Adrenal gland (tissue), 12 donors: ENCODE data around the gene NR6A1. TPM values are rescaled to one million over a fixed set of nuclear protein-coding genes. Genes with fewer than 3 reads are reported as not detected.

Experiments used
- DNase-seq, 7 donors: peaks; one replicate each; pipeline ENCODE4 v3.0.0-alpha.2; 2019 to 2020
- H3K27ac ChIP-seq, 5 donors: fragments of 200-600 bp; sonication (generic) in 4 of 5; 1 replicate in 3 of 5; 2 replicates in 2 of 5; pipeline versions ENCODE4 v1.5.1 to v1.8.0; 2016 to 2020; ENCODE audit warnings: mild to moderate bottlenecking in 1 of 5
- H3K27me3 ChIP-seq: fragments of 200-600 bp; 2 replicates; pipeline ENCODE4 v1.8.0; 2021
- H3K36me3 ChIP-seq, 2 donors: fragments of 200-600 bp; replicated peaks in 1 of 2; 1 replicate in 1 of 2; 2 replicates in 1 of 2; pipeline versions ENCODE4 v1.5.1 to v1.8.0; 2018 to 2022
- H3K4me1 ChIP-seq, 2 donors: fragments of 200-600 bp; replicated peaks in 1 of 2; 1 replicate in 1 of 2; 2 replicates in 1 of 2; pipeline versions ENCODE4 v1.5.1 to v1.8.0; 2018 to 2021
- H3K4me3 ChIP-seq, 4 donors: fragments of 200-600 bp; sonication (generic) in 3 of 4; one replicate each; pipeline ENCODE4 v1.5.1; 2016 to 2018
- H3K9me3 ChIP-seq, 3 donors: fragments of 200-600 bp; sonication (generic) in 1 of 3; replicated peaks in 1 of 3; 1 replicate in 2 of 3; 2 replicates in 1 of 3; pipeline versions ENCODE4 v1.5.1 to v1.8.0; 2016 to 2021
- CTCF ChIP-seq, 6 experiments: fragments of 450-650 bp in 4 of 6; fragments of 200-600 bp in 2 of 6; sonication (generic) in 1 of 6; IDR thresholded peaks; 1 replicate in 5 of 6; 2 replicates in 1 of 6; pipeline versions ENCODE4 v1.5.1 to v1.8.0; 2016 to 2021; ENCODE audit warnings: antibody characterized with exemption in 6 of 6, mild to moderate bottlenecking in 2 of 6, moderate library complexity in 1 of 6
- POLR2A ChIP-seq, 2 donors: fragments of 450-650 bp; IDR thresholded peaks; one replicate each; pipeline ENCODE4 v1.6.1; 2017; ENCODE audit warnings: antibody characterized with exemption in 2 of 2, mild to moderate bottlenecking in 2 of 2, moderate library complexity in 1 of 2
- WGBS, 4 donors: extraction: QIAGEN DNeasy Blood & Tissue Kit in 2 of 4; methylation state at CpG; one replicate each; pipeline versions ENCODE4 v1.1.5 to v1.1.7; 2013 to 2017; 5-methylcytosine and 5-hydroxymethylcytosine counted together
- intact Hi-C, 2 donors: fragments of 100-400 bp; cut with DNase I; formaldehyde crosslinking; loops; one replicate each; pipeline versions ENCODE4 v1.14.1 to v1.15.0; 2022 to 2023
- polyA plus RNA-seq, 3 donors: library from polyadenylated mRNA; stranded (reverse); fragments of 200-250 nt in 2 of 3; fragments of 350-450 nt in 1 of 3; fragmentation: Illumina TruSeq in 1 of 3; extraction: RNeasy Lipid Tissue Mini Kit (QIAGEN cat#74804) in 1 of 3; gene quantifications; one replicate each; pipeline ENCODE4 v1.2.3, GENCODE V29; 2013 to 2014
- total RNA-seq, 9 donors: library from RNA; depleted of rRNA in 4 of 9; stranded (reverse); fragments of >200 nt in 4 of 9; fragments of 120-200 nt in 1 of 9; fragmentation: NEBNext Ultra II Directional in 1 of 9; extraction: Animal tissue kit (Norgen Biotek cat#: 25700) in 1 of 9; gene quantifications; one replicate each; pipeline versions ENCODE4 v1.1.0 to v1.2.4, GENCODE V29; 2013 to 2023
- donor health status: healthy with polysubstance abuse.
- donor health status: Bipolar disorder and iron deficiency.
- donor health status: DM: yes; HTN: yes; CAD: no.
- donor health status: DM: no; HTN: no; CAD: no.
- donor health status: DM: no; HTN: no; CAD: no.
- donor health status: DM: yes; HTN: yes; CAD: no.

Gene NR6A1
- total and polyA plus RNA-seq, 12 donors, result 0.46 to 9.8 (median 1.5) TPM

- Histone ChIP-seq H3K27me3 (no peaks in the 10 kb centered on the region), H3K9me3 (no peaks in the 10 kb centered on the region), H3K27ac (no peak overlapping the region), H3K4me3 (no peak overlapping the region), H3K36me3 (no peaks in the 10 kb centered on the region), H3K4me1 (no peaks in the 10 kb centered on the region)
- TF ChIP-seq POLR2A (IDR thresholded peaks at IDR 0.05) (no peak), CTCF (IDR thresholded peaks at IDR 0.05) (no peak)
- no peak for DNase-seq
- intact Hi-C loops, result no loop called here
These were observed 229.3 kb downstream of the NR6A1 start for GRCh38 chr9:124541824-124542223.

- peak in 2 of 7 donors; percentile 43 to 61 for DNase-seq
These were observed 233.2 kb downstream of the NR6A1 start for GRCh38 chr9:124537926-124538325.

GRCh38 chr9:124535846-124536245, 235.3 kb downstream of the NR6A1 start:
- peak in 2 of 7 donors; percentile 34 to 43 for DNase-seq
- intact Hi-C loops, result loop anchor here in 1 of 2 donors (5.0 to 10.0 kb wide), 2 partner anchors 114 to 411 kb away; no protein-coding TSS in a partner anchor
- Histone ChIP-seq H3K9me3 (no peaks in the 10 kb centered on the region), H3K4me3 (no peak overlapping the region), H3K4me1 (no peaks in the 10 kb centered on the region), H3K36me3 (no peaks in the 10 kb centered on the region), H3K27ac (peak overlapping the region in 1 of 5 donors; percentile 27), H3K27me3 (no peaks in the 10 kb centered on the region)
- TF ChIP-seq POLR2A (IDR thresholded peaks at IDR 0.05) (no peak), CTCF (IDR thresholded peaks at IDR 0.05) (no peak)
- 62 to 80% (median 76%) methylated on average over 7 to 10 of the region's 10 CpGs for WGBS, 4 donors

More at GRCh38 chr9:124537926-124538325, 233.2 kb downstream of the NR6A1 start:
- no peak overlapping the region for H3K27ac ChIP-seq
- TF ChIP-seq POLR2A (IDR thresholded peaks at IDR 0.05), result no peak
- no peak for TF ChIP-seq CTCF (IDR thresholded peaks at IDR 0.05)
- H3K27me3 ChIP-seq, result no peaks in the 10 kb centered on the region
- H3K4me1 ChIP-seq, result no peaks in the 10 kb centered on the region
- H3K9me3 ChIP-seq, result no peaks in the 10 kb centered on the region
- no peaks in the 10 kb centered on the region for H3K36me3 ChIP-seq
- 64 to 85% (median 81%) methylated on average over 7 to 8 of the region's 8 CpGs for WGBS, 4 donors
- no peak overlapping the region for H3K4me3 ChIP-seq
- intact Hi-C loops, result loop anchor here in 1 of 2 donors (5.0 to 10.0 kb wide), 2 partner anchors 116 to 413 kb away; no protein-coding TSS in a partner anchor

- peaks cover 2% of the 10 kb centered on the region in 2 donors for H3K4me1 ChIP-seq
- H3K27me3 ChIP-seq, result no peaks in the 10 kb centered on the region
- intact Hi-C loops, result loop anchor here (5.0 to 10.0 kb wide), 2 partner anchors 111 to 408 kb away; no protein-coding TSS in a partner anchor
- no peak overlapping the region for H3K4me3 ChIP-seq
- no peaks in the 10 kb centered on the region for H3K9me3 ChIP-seq
- no peak for TF ChIP-seq POLR2A (IDR thresholded peaks at IDR 0.05)
- DNase-seq, result no peak
- no peaks in the 10 kb centered on the region for H3K36me3 ChIP-seq
- 75 to 94% (median 88%) methylated on average over 1 to 2 of the region's 2 CpGs for WGBS, 4 donors
- no peak overlapping the region for H3K27ac ChIP-seq
These were observed 238.2 kb downstream of the NR6A1 start for GRCh38 chr9:124532897-124533296.

GRCh38 chr9:124531115-124531514, 240.0 kb downstream of the NR6A1 start:
- 80 to 92% (median 81%) methylated on average over 2 of the region's 2 CpGs for WGBS, 4 donors
- no peak for TF ChIP-seq CTCF (IDR thresholded peaks at IDR 0.05)
- no peak for TF ChIP-seq POLR2A (IDR thresholded peaks at IDR 0.05)
- intact Hi-C loops, result loop anchor here (5.0 to 10.0 kb wide), 2 partner anchors 109 to 406 kb away; no protein-coding TSS in a partner anchor
- Histone ChIP-seq H3K27ac (no peak overlapping the region), H3K27me3 (no peaks in the 10 kb centered on the region), H3K36me3 (no peaks in the 10 kb centered on the region), H3K4me3 (no peak overlapping the region), H3K9me3 (no peaks in the 10 kb centered on the region), H3K4me1 (peaks cover 17% of the 10 kb centered on the region in 2 donors)
- no peak for DNase-seq
